GM18505 (cell line): ENCODE results near the gene NUFIP2.
A peak's percentile ranks its signal among the peaks of the same experiment; 100 is the strongest.
"Not testable (repeated sequence)": the region's sequence is repeated elsewhere in the genome, so short reads cannot be mapped to it uniquely, and the experiment has no call there.

Experiments used
- ATAC-seq: cut with Tn5 transposase; IDR thresholded peaks from one replicate; pipeline ENCODE4 v1.9.1; 2021; ENCODE audit not compliant: unreplicated experiment
- POLR2A ChIP-seq: IDR thresholded peaks from 4 replicates; pipeline ENCODE4 v1.6.1; 2011; ENCODE audit warnings: borderline replicate concordance; ENCODE audit not compliant: insufficient read depth, insufficient read length; ENCODE audit errors: extremely low read depth

Gene NUFIP2, protein sequence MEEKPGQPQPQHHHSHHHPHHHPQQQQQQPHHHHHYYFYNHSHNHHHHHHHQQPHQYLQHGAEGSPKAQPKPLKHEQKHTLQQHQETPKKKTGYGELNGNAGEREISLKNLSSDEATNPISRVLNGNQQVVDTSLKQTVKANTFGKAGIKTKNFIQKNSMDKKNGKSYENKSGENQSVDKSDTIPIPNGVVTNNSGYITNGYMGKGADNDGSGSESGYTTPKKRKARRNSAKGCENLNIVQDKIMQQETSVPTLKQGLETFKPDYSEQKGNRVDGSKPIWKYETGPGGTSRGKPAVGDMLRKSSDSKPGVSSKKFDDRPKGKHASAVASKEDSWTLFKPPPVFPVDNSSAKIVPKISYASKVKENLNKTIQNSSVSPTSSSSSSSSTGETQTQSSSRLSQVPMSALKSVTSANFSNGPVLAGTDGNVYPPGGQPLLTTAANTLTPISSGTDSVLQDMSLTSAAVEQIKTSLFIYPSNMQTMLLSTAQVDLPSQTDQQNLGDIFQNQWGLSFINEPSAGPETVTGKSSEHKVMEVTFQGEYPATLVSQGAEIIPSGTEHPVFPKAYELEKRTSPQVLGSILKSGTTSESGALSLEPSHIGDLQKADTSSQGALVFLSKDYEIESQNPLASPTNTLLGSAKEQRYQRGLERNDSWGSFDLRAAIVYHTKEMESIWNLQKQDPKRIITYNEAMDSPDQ

DNA sequence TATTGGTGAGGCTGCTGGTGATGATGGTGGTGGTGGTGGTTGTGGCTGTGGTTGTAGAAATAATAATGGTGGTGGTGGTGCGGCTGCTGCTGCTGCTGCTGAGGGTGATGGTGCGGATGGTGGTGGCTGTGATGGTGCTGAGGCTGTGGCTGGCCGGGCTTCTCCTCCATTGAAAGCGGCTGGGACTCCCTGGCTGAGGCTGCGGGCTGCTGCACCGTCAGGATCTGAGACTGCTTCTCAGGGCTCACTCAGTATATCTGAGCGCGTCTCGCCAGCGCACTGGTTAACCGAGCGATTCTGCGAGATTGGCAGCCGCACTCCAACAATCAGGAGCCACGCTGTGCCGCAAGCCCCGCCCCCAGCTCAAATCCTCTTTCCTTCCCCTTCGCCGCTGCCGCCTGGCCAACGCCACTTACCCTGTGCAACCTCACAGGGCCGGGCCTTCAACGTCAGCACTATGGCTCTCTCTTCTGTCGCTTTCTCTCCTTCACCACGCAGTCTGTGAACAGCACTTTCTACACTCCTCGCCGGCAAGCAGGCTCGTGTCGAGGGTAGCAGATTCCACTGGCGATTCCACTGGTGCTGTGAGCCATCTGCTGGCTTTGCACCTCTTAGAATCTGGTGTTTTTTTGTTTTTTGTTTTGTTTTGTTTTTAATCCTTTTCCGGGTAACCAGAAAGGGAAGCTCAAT is at the start of gene NUFIP2:
Gene NUFIP2 (minus strand): TSS at position 259 of the 690 bp plus-strand sequence. CDS start 89 bp downstream, at position 170.
- peak; percentile 72 for ATAC-seq
- TF ChIP-seq POLR2A, result peak; percentile 100

DNA sequence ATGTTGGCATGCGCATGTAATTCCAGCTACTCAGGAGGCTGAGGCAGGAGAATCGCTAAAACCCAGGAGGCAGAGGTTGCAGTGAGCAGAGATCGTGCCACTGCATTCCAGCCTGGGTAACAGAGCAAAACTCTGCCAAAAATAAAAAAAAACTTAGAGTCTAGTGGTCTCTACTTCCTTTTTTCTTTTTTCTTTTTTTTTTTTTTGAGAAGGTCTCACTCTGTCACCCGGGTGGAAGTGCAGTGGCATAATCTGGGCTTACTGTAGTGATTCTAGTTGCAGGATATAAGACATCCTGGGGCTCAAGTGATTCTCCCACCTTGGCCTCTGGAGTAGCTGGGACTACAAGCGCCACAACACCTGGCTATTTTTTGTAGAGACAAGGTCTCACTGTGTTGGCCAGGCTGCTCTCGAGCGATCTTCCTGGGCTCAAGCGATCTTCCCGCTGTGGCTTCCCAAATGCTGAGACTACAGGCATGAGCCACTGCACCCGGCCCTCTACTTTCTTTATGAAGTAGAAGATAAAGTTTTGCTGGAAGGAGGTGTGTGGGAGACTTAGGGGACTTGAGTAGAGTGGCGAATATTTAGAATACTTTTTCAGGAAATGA is 48.3 kb upstream of the NUFIP2 start:
- no peak for ATAC-seq
- no peak for TF ChIP-seq POLR2A

DNA sequence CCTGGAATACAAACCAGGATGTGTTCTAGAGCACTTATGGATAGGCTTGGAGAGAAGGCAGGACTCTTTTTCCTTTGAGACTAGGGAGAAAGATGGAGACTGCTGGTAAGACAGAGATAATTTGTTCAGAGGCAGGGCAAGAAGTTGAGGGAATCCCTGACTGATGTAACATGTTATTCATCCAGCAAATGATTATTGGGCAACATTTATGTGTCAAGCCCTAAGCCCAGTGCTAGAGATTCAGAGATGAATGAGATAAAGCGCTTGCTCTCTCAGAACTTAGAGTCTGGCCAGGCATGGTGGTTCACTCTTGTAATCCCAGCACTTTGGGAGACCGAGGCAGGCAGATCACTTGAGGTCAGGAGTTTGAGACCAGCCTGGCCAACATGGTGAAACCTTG is 47.8 kb upstream of the NUFIP2 start:
- no peak for TF ChIP-seq POLR2A
- no peak for ATAC-seq

DNA sequence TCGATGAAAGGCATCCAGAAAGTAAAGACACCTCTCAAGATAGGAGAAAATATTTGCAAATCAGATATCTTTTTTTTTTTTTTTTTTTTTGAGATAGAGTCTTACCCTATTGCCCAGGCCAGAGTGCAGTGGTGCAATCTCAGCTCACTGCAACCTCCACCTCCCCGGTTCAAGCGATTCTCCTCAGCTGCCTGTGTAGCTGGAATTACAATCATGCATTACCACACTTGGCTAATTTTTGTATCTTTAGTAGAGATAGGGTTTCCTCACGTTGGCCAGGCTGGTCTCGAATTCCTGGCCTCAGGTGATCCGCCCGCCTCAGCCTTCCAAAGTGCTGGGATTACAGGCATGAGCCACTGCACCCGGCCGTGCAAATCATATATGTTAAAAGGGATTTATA is 45.1 kb upstream of the NUFIP2 start:
- not testable (repeated sequence) for ATAC-seq

DNA sequence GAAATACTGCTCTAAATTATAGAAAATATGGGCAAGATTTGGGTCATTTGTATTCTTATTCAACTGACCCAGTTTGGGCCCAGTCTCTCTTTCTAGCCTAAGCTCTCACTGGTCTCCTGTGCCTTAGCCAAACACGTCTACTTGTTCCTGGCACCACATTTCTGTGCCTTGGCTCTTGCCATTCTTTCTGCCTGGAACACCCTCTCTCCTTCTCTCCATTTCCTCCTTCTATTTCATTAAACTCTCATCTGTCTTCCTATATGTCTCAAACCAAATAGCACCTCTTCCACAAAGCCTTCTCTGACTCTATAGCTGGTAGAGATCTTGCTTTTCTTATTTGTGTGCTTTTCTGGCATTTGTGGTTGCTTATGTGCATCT is 37.7 kb upstream of the NUFIP2 start:
- ATAC-seq, result no peak
- no peak for TF ChIP-seq POLR2A

DNA sequence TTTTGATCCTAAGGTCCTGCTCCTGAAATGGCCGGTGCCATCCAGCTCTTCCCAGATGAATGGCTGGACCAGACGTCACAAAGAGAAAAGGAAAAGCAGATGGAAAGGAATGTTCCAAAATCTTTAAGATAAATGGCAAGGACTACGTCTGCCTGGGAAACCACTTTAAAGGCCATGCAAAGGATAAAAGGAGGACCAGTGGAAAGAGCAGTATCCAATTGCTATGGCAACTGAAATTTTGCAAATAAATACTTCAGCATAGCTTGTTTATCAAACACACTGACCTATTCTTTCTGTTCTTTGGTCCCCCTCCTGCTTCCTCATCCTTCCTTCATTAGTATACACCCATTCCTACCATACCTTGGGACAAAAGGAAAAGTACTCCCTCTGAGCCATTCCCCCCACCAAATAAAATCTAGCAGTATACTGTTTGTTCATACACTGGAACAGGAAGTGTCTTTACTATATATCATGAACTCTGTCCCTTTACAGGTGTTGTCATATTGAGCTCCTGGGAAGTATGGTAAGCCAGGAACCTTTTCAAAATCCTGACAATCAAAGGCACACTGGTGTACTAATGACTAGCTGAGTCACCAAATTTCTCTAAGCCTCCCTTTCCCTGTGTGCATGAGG is 37.2 kb upstream of the NUFIP2 start:
- no peak for TF ChIP-seq POLR2A

DNA sequence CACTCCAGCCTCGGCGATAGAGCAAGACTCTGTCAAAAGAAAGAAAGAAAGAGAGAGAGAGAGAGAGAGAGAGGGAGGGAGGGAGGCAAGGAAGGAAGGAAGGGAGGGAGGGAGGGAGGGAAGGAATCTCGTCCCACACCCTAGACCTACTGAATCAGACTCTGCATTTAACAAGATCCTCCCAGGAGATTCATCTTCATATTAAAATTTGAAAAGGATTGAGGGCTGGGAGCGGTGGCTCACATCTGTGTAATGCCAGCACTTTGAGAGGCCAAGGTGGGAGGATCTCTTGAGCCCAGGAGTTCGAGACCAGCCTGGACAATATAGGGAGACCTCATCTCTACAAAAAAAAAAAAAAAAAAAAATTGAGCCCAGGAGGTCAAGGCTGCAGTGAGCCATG is 33.5 kb upstream of the NUFIP2 start:
- no peak for ATAC-seq
- TF ChIP-seq POLR2A, result no peak

More for the DNA sequence above, 37.2 kb upstream of the NUFIP2 start:
- no peak for ATAC-seq

DNA sequence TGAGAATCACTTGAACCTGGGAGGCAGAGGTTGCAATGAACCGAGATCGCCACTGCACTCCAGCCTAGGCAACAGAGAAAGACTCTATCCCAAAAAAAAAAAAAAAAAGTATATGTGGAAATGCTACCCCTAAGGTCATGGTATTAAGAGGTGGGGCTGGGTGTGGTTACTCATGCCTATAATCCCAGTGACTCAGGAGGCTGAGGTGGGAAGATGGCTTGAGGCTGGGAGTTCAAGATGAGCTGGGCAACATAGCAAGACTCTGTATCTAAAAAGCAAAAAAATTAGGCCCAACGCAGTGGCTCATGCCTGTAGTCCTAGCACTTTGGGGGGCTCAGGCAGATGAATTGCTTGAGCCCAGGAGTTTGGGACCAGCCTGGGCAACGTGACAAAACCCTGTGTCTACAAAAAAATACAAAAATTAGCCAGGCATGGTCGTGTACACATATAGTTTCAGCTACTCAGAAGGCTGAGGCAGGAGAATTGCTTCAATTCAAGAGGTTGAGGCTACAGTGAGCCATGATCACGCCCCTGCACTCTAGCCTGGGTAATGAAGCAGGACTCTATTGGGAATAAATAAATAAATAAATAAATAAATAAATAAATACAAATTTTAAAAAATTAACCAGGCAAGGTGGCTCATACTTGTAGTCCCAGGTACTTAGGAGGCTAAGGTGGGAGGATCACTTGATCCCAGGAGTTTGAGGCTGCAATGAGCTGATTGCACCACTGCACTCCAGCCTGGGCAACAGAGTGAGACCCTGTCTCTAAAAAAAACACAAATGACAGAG is 32.3 kb upstream of the NUFIP2 start:
- no peak for TF ChIP-seq POLR2A
- ATAC-seq, result no peak

DNA sequence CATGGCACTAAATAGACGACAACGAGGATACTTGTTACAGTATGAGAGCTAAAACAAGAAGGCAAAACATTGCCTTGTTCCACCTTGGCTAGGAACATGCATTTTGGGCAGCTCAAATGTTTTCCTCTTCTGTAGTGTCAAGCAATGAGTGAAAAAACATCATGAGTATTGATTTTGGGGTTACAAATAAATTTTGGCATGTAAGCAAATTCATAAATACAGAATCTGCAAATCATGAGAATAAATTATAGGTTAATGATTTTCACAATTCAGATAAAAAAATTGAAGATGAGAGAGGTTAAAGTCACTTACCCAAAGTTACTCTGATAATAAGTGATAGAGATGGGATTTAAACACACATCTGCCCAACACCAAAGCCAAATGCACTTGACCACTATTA is 28.4 kb upstream of the NUFIP2 start:
- no peak for TF ChIP-seq POLR2A
- ATAC-seq, result no peak

DNA sequence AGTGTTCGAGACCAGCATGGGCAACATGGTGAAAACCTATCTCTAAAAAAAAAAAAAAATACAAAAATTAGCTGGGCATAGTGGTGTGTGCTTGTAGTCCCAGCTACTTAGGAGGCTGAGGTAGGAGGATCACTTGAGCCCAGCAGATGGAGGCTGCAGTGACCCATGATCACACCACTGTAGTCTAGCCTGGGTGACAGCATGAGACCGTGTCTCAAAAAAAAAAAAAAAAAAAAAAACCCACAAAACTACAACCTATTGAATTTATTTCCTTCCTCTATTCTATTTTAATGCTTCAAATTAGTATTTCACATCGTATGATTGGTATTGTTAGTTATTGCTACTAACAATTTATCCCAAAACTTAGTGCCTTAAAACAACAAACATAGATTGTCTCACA is 9.4 kb upstream of the NUFIP2 start:
- ATAC-seq, result no peak
- TF ChIP-seq POLR2A, result no peak

DNA sequence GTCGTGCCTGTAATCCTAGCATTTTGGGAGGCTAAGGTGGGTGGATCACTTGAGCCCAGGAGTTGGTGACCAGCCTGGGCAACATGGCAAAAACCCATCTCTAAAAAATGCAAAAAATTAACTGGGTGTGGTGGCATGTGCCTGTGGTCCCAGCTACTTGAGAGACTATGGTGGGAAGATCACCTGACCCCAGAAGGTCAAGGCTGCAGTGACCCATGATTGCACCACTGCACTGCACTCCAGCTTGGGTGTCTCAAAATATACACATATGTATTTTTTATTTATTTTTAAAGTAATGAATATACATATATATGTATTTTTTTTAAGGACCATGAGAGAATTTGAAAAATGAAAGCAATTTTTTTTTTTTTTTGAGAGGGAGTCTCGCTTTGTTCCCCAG is 5.1 kb upstream of the NUFIP2 start:
- ATAC-seq, result no peak
- no peak for TF ChIP-seq POLR2A

DNA sequence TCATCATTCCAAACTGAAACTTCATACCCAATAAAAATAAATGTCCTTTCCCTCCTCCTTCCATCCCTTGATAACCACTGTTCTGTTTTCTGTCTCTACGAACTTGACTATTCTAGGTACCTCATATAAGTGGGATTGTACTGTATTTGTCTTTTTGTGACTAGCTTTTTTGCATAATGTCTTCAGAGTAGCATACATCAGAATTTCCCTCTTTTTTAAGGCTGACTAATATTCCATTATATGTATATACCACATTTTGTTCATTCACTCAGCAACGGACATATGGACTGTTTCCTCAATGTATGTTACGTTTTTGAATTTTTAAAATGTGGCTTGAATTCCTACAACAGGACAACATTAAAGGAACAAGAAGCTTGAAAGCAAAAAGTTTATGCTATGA is 1.5 kb upstream of the NUFIP2 start:
- no peak for TF ChIP-seq POLR2A
- no peak for ATAC-seq

DNA sequence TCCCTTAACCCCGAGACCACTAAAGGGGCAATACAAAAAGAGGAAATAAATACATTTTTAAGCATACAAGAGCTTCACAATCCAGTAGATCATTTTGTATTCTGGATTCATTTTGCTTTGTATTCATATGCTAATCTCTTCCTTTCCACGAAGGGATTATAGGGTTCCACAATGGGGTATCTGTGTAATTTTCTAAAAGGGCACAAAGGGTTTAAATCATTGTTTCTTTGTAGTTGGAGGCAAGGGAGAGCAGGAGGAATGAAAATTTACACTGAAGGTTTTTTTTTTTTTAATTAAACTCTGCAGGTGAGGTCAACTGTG is 592 bp upstream of the NUFIP2 start:
- TF ChIP-seq POLR2A, result no peak
- ATAC-seq, result no peak
